Hematopoietic multipotent progenitor cell treated with erythropoietin and hydrocortisone succinate and interleukin-3 and kit ligand, for 15 days (in vitro differentiated cells): ENCODE results near the gene TEX9.

Experiments used
- DNase-seq: peaks from one replicate; pipeline ENCODE4 v3.0.0-alpha.2; 2015; ENCODE audit warnings: low spot score

Gene TEX9

DNA sequence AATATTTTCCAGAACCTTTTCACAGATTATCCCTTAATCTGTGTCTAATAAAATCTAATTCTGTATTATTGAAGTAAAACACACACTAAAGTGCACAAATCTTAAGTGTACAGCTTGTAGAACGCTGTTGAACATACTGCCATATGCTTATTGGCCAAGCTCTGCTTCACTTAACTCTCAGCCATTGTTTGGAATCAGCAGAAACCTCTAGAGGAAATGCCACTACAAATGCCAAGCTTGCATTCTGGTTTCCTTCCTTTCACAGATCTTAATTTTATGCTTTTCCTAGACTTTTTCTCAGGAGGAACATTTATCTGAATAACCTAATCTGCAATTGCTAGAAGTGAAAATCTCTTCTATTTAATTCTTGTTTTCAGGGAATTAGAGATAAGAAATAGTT is 89.6 kb downstream of the TEX9 start:
- DNase-seq, result no peak

DNA sequence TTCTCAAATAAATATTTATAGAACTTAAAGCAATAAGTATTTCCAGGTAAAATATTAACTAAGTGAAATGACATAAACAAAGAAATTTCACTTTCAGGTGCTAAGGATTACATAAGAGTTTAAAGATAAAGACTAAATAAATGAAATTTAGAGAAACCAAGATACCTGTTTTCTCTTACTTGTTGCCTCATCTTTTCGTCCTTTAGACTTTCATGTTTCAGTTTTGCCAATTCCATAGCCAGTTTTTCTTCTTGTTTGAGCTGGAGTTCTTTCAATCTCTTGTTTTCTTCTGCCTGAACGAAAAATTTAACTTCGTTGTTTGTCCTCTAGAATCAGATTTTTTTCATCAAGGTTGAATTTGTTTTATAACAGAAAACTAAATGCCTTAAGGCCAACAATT is 91.0 kb downstream of the TEX9 start:
- DNase-seq, result no peak

DNA sequence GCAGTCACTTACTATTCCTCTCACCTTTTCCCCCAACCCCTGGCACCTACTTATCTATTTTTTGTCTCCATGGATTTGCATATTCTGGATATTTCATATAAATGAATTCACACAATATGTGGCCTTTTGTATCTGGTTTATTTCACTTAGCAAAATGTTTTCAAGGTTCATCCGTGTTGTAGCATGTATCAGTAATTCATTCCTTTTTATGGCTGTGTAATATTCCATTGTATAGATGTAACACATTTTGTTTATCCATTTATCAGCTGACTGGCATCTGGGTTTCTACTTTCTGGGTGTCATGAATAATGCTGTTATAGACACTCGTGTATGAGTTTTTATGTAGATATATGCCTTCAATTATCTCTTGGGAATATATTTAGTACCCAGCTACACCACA is 93.9 kb downstream of the TEX9 start:
- DNase-seq, result no peak

DNA sequence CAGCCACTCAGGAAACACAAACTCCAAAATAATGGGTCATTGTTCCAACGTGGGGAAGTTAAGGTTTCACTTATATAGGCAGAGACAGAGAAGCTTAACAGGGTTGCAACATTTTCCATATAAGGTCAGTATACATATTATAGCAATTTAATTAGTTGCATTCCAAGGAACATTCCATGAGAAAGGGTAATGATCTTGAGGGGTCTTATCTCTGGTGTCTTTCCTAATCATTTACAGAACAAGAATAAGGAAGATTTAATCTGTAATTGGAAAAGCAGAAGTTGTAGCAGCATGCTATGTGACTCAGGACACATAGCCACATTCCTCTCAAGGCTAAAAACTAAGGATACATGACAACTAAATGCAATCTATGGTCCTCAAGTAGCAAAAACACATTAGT is 94.8 kb downstream of the TEX9 start:
- no peak for DNase-seq

DNA sequence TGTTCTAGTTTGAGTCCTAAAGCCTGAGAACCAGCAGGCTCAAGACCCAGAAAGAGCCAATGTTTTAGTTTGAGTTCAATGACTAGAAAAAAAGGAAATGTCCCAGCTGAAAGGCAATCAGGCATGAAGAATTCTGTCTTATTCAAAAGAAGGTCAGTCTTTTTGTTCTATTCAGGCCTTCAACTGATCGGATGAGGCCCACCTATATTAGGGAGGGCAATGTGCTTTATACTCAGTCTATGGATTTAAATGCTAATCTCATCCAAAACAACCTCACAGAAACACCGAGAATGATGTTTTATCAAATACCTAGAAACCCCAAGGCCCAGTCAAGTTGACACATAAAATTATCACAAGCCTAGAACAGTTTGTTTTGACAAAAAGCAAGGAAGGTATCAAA is 95.7 kb downstream of the TEX9 start:
- DNase-seq, result no peak

DNA sequence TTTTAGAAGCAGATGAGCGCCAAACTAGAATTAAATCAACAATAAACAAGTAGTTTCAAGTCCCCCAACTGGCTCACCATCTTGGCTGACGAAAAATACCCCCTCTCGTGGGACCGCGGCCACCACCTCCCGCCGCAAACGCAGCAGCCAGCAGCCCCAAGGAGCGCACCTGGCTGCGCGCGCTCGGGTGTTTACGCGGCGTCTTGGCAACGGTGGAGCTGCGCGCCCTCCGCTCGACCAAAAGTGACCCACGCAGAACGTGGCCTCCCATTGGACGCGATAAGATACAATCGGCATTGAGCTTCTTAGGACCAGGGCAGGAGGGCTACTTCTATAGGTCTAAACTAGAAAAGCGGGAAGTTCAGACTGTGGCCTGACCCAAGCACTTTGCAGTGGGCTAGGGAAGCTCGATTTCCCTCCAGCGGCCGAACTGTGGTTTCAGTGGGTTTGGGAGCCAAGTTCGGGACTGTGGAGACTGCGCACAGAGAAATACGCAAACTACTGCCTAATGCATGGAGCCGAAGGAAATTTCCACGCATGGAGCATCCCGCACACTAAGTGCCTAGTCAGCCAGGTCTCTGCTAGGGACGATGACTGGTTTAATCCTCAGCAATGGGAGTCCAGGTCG is 99.8 kb downstream of the TEX9 start, which contains the start of gene MNS1:
Gene MNS1, minus strand, starts transcription at position 245 of the 628 bp plus-strand sequence. Its CDS starts 165 bp downstream, at position 80.
- DNase-seq, result peak; percentile 75

DNA sequence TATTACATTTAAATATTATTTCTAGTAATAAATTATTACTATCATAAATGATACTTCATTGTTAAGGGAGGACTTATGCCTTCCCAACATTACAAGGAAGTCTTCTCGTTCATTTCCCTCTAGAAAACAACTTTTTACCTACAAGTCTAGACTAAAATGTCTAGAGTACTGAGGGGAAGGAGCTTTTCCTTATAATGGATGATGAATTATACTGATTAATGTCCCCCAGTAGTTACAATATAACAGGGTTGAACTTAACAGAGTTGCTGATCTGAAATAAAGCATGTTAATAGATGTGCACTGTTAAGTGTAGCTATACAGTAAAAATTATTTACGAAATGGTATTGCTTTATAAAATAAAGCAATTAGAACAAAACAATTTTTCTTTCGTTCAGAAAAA is 102.4 kb downstream of the TEX9 start:
- no peak for DNase-seq

DNA sequence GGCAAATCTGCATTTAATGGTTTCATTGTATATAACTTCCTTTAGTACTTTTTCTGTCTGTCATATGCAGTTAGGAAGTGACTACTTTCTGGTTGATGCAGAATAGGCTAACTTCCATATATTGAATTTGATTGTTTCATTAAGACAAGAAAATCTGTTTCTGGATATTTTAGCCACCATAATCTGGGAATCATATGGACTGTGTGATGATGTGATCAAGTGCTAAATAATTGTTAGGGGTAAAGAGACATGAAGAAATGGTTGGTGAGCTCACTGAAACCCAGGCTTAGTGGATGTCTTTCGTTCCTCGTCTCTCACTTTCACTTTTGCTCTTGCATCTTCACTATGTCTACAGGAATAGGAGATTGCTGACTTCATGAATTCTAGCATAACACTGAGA is 103.2 kb downstream of the TEX9 start:
- peak; percentile 47 for DNase-seq

DNA sequence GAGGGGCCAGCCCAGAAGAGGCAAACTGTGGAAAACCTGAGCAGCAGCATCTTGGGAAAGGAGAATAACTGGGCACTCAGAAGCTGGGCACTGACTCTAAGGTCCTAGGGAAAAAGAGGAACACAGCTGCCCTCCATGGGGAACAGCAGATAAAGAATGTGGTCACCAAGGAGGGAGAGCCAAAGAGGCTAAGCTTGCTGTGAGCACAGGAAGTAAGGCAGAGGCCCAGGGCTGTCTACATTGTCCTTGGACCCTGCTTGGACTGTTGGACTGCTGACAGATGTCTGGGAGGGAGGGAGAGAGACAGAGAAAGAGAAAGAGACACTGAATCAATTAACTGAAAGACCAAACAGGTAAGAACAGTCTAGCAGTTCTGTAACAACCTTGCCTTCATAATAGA is 104.3 kb downstream of the TEX9 start:
- DNase-seq, result no peak

DNA sequence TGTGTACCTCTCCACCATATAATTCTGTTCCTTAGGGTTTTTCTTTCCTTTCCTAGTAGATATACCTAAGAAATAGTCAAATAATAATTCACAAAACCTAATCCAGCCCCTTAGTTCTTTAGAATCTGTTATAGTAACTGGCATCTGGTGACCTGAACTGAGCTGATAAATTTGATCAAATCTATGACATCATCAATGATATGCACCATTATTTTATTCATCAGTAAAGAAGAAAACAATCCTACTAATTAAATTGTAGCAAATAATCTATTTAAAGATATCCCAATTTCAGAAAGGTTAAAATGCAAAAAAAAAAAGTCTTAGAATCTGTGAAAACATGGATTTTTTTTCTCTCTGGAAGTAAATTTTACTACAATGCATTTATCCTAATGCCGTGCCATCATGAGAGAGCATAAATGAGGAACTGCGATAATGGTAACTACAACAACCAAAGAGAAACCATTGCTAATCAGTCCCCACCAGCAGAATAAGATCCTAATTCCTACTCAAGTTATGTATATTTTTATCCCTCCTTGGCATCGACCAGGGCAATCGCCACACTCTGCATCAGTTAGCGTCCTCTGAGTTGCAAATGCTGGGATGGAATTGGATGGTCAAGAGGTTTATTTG is 106.3 kb downstream of the TEX9 start:
- no peak for DNase-seq

DNA sequence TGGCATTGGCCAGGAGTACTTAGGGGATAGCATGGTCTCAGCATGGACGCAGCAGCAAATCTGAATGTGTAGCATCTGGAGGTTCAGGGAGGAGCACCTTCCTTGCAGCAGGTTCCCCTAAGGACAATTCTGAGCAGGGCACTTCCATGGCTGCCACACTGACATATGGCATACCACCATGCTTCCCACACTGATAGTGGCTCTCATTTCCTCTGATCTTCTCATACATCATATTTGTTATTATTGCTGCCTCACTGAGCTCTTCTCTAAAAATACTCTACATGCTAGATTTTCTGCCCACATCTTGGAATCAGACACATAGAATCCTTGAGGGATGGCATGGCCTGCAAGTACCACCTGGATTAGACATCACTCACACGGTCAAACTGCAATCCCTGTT is 107.1 kb downstream of the TEX9 start:
- DNase-seq, result no peak

DNA sequence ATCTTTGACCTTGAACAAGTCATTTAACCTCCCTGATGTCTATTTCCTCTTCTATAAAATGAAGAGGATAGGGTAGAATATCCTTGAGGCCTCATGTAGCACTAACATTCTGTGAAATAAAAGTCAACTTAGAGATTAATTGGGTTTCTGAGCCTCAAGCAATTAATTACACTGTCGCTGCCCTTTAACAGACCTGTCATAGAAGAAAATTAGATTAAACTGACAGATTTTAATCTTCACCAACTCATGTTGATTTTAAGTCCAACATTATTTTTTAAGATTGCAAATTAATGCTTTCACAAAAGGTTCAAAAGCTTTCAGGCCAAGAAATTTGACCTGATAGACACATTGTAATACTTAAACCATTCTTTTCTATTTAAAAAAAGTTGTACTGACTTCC is 107.8 kb downstream of the TEX9 start:
- no peak for DNase-seq

DNA sequence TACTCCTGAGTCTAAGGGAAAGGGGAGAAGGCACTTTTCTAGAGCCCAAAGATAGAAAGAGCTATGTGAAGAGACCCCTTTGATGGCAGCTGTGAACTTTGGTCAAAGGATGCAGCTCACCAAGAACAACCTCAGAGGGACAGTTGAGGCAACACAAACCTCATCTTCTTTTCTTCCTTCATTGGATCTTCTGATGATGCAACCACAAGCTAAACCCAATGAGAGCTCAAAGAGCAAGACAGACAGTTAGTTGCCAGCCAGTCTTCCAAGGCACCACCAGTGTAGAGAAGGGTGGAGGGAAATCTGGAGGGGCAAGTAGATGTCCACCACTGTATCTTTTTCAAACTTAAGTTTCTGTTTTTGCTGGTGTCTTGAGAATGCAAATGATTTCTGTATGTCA is 110.1 kb downstream of the TEX9 start:
- no peak for DNase-seq
